ENCODE measurements around the gene PITPNM1. TPM values are rescaled to one million over a fixed set of nuclear protein-coding genes. Genes with fewer than 3 reads are reported as not detected.

Gene PITPNM1
- total and polyA plus RNA-seq, 2 experiments from 2014 or later: 9.1 to 57.1 TPM

GRCh38 chr11:67448220-67448609 lies 56.9 kb downstream of the PITPNM1 start:
- Histone ChIP-seq H3K4me3 (no peak overlapping the region), H3K4me2 (no peak overlapping the region), H4K20me1 (replicated peaks; ENCODE audit: insufficient read depth) (no peaks in the 10 kb centered on the region), H3K79me2 (replicated peaks; ENCODE audit: insufficient read depth) (no peaks in the 10 kb centered on the region), H3F3A (replicated peaks; ENCODE audit: low read depth) (no peaks in the 10 kb centered on the region), H3K27ac (ENCODE audit: low read depth) (no peak overlapping the region), H3K4me1 (ENCODE audit: insufficient read depth) (0 out of 2 replicates have a peak, but pooled peaks cover 3% of the 10 kb centered on the region), H3K36me3 (ENCODE audit: insufficient read depth) (no peaks in the 10 kb centered on the region), H2AFZ (no peak overlapping the region), H3K27me3 (ENCODE audit: insufficient read depth) (no peaks in the 10 kb centered on the region), H3K9me2 (ENCODE audit: insufficient read depth) (no peaks in the 10 kb centered on the region)
- ATAC-seq (no peak), DNase-seq (ENCODE audit: low spot score) (no peak)
- Mint-ChIP-seq H3K4me1 (no peaks in the 10 kb centered on the region), H3K36me3 (ENCODE audit: low read depth) (no peaks in the 10 kb centered on the region), H3K27me3 (ENCODE audit: insufficient read depth, low read depth, poor library complexity) (peaks cover 24% of the 10 kb centered on the region), H3K4me3 (no peak overlapping the region), H3K9me3 (no peaks in the 10 kb centered on the region), H3K27ac (no peak overlapping the region)
- TF ChIP-seq, protein P1, sequence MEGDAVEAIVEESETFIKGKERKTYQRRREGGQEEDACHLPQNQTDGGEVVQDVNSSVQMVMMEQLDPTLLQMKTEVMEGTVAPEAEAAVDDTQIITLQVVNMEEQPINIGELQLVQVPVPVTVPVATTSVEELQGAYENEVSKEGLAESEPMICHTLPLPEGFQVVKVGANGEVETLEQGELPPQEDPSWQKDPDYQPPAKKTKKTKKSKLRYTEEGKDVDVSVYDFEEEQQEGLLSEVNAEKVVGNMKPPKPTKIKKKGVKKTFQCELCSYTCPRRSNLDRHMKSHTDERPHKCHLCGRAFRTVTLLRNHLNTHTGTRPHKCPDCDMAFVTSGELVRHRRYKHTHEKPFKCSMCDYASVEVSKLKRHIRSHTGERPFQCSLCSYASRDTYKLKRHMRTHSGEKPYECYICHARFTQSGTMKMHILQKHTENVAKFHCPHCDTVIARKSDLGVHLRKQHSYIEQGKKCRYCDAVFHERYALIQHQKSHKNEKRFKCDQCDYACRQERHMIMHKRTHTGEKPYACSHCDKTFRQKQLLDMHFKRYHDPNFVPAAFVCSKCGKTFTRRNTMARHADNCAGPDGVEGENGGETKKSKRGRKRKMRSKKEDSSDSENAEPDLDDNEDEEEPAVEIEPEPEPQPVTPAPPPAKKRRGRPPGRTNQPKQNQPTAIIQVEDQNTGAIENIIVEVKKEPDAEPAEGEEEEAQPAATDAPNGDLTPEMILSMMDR (conservative IDR thresholded peaks at IDR 0.05; ENCODE audit: low read depth in 2 of 2): no peak
- TF ChIP-seq NANOG (IDR thresholded peaks at IDR 0.05; ENCODE audit: borderline replicate concordance) (no peak), JUNB (IDR thresholded peaks at IDR 0.05; ENCODE audit: unreplicated experiment) (no peak), ZNF331 (CRISPR knock-in tag; IDR thresholded peaks at IDR 0.05; ENCODE audit: low read depth) (no peak), STAT1 (IDR thresholded peaks at IDR 0.05; ENCODE audit: unreplicated experiment) (no peak), CREB1 (CRISPR knock-in tag; IDR thresholded peaks at IDR 0.05; ENCODE audit: low read depth) (no peak), ZNF114 (CRISPR knock-in tag; IDR thresholded peaks at IDR 0.05) (no peak)

DNA sequence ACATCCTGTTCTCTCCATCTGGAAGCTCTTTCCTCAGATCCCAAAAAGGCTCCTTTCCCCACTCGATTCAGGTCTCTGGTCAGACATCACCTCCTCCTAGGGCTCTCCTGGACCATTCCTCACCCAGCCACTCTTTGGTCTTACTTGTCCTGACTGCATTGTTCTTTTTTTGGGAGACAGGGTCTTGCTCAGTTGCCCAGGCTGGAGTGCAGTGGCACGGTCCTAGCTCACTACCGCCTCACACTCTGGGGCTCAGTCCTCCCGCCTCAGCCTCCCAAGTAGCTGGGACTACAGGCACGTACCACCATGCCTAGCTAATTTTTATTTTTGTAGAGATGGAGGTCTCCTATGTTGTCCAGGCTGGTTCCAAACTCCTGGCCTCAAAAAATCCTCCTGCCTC lies 59.6 kb downstream of the PITPNM1 start:
- Histone ChIP-seq H3K4me1 (ENCODE audit: insufficient read depth) (0 out of 2 replicates have a peak, but pooled peaks cover 3% of the 10 kb centered on the region), H3K4me3 (no peak overlapping the region), H3K79me2 (replicated peaks; ENCODE audit: insufficient read depth) (no peaks in the 10 kb centered on the region), H3F3A (replicated peaks; ENCODE audit: low read depth) (0 out of 2 replicates have a peak, but pooled peaks cover 4% of the 10 kb centered on the region), H3K4me2 (no peak overlapping the region), H4K20me1 (replicated peaks; ENCODE audit: insufficient read depth) (no peaks in the 10 kb centered on the region), H3K36me3 (ENCODE audit: insufficient read depth) (no peaks in the 10 kb centered on the region), H3K9me2 (ENCODE audit: insufficient read depth) (no peaks in the 10 kb centered on the region), H2AFZ (no peak overlapping the region), H3K27me3 (ENCODE audit: insufficient read depth) (no peaks in the 10 kb centered on the region), H3K27ac (ENCODE audit: low read depth) (no peak overlapping the region)
- Mint-ChIP-seq H3K27me3 (ENCODE audit: insufficient read depth, low read depth, poor library complexity) (peaks cover 22% of the 10 kb centered on the region), H3K27ac (no peak overlapping the region), H3K36me3 (ENCODE audit: low read depth) (peaks cover 11% of the 10 kb centered on the region; the same call in 1 of the 3 replicates), H3K4me3 (peak overlapping the region; percentile 16; the same call in 2 of the 3 replicates), H3K9me3 (no peaks in the 10 kb centered on the region), H3K4me1 (peaks cover 5% of the 10 kb centered on the region; the same call in 2 of the 3 replicates)
- ATAC-seq: no peak
- DNase-seq (ENCODE audit: low spot score): no peak
- TF ChIP-seq REST (IDR thresholded peaks at IDR 0.05; ENCODE audit: unreplicated experiment): no peak
- TF ChIP-seq, protein P1 (conservative IDR thresholded peaks at IDR 0.05; ENCODE audit: low read depth in 2 of 2): no peak
- no peak for TF ChIP-seq ETS1 (IDR thresholded peaks at IDR 0.05)
- no peak for TF ChIP-seq JUNB (IDR thresholded peaks at IDR 0.05; ENCODE audit: unreplicated experiment)
- TF ChIP-seq NANOG (IDR thresholded peaks at IDR 0.05; ENCODE audit: borderline replicate concordance): no peak
- TF ChIP-seq STAT1 (IDR thresholded peaks at IDR 0.05; ENCODE audit: unreplicated experiment): no peak
- no peak for TF ChIP-seq CREB1 (CRISPR knock-in tag; IDR thresholded peaks at IDR 0.05; ENCODE audit: low read depth)
- no peak for TF ChIP-seq ZNF331 (CRISPR knock-in tag; IDR thresholded peaks at IDR 0.05; ENCODE audit: low read depth)
- no peak for TF ChIP-seq POLR2AphosphoS5 (IDR thresholded peaks at IDR 0.05; ENCODE audit: low read depth)
- TF ChIP-seq EZH2 (IDR thresholded peaks at IDR 0.05; ENCODE audit: low read depth, unreplicated experiment): no peak
